OCI-LY7 (cell line): ENCODE measurements around the gene SLC66A1.

Experiments used
- CTCF ChIP-seq: fragments of 200-600 bp; sonication (generic); conservative IDR thresholded peaks from 2 replicates; pipeline ENCODE4 v1.5.1; 2014; ENCODE audit warnings: mild to moderate bottlenecking, antibody characterized with exemption, low read length, moderate library complexity, mixed read lengths
- EZH2phosphoT487 ChIP-seq: fragments of 200-600 bp; sonication (generic); IDR thresholded peaks from 2 replicates; pipeline ENCODE4 v1.6.1; 2018; ENCODE audit warnings: low read depth, borderline replicate concordance, mild to moderate bottlenecking, mixed run types, antibody characterized with exemption, low read length, moderate library complexity, mixed read lengths

DNA sequence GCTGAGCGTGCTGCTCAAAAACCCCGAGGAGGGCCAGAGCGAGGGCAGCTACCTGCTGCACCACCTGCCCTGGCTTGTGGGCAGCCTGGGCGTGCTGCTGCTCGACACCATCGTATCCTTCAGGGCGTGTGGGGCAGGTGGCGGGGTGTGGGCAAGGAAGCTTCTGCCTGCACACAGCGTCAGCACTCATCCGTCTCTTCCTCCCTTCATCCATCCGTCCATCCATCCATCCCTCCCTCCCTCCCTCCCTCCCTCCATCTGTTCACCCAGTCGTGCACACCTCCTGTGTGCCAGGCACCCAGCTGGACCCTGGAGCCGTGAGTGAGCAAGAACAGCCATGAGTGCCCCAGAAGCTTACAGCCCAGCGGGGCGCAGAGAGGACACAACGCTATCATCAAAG, 15.2 kb downstream of the SLC66A1 start:
- TF ChIP-seq EZH2phosphoT487 (no peak), CTCF (no peak)
